HuH-7.5 (cell line): ENCODE data around the gene DCDC1.

Source experiments
- DNase-seq: peaks from one replicate; pipeline ENCODE4 v3.0.0; 2011; ENCODE audit warnings: low spot score

DCDC1 gene

GRCh38 chr11:31236143-31236542 lies 133.4 kb downstream of the DCDC1 start:
- DNase-seq: no peak

GRCh38 chr11:31233425-31233824 lies 136.1 kb downstream of the DCDC1 start:
- no peak for DNase-seq

- DNase-seq: no peak
Observed at GRCh38 chr11:31231601-31232000, 137.9 kb downstream of the DCDC1 start.

GRCh38 chr11:31218847-31219246 lies 150.7 kb downstream of the DCDC1 start:
- no peak for DNase-seq

GRCh38 chr11:31214372-31214771 lies 155.2 kb downstream of the DCDC1 start:
- DNase-seq: no peak

- no peak for DNase-seq
Observed at GRCh38 chr11:31199378-31199777, 170.2 kb downstream of the DCDC1 start.

- no peak for DNase-seq
Observed at GRCh38 chr11:31173926-31174680, 195.4 kb downstream of the DCDC1 start.

GRCh38 chr11:31160504-31161422 lies 208.8 kb downstream of the DCDC1 start:
- no peak for DNase-seq

- DNase-seq: no peak
Observed at GRCh38 chr11:31150841-31151240, 218.7 kb downstream of the DCDC1 start.

GRCh38 chr11:31150011-31150410 lies 219.5 kb downstream of the DCDC1 start:
- DNase-seq: no peak

GRCh38 chr11:31141789-31142188 lies 227.8 kb downstream of the DCDC1 start:
- no peak for DNase-seq

- no peak for DNase-seq
Observed at GRCh38 chr11:31139479-31139878, 230.1 kb downstream of the DCDC1 start.

GRCh38 chr11:31132531-31133421 lies 236.8 kb downstream of the DCDC1 start:
- DNase-seq: no peak

GRCh38 chr11:31131760-31132159 lies 237.8 kb downstream of the DCDC1 start:
- no peak for DNase-seq

GRCh38 chr11:31127290-31127689 lies 242.2 kb downstream of the DCDC1 start:
- DNase-seq: no peak

GRCh38 chr11:31120428-31120827 lies 249.1 kb downstream of the DCDC1 start:
- DNase-seq: no peak

- no peak for DNase-seq
Observed at GRCh38 chr11:31118566-31118965, 251.0 kb downstream of the DCDC1 start.

- no peak for DNase-seq
Observed at GRCh38 chr11:31117038-31117437, 252.5 kb downstream of the DCDC1 start.

- no peak for DNase-seq
Observed at GRCh38 chr11:31114442-31114841, 255.1 kb downstream of the DCDC1 start.

GRCh38 chr11:31110830-31111229 lies 258.7 kb downstream of the DCDC1 start:
- DNase-seq: no peak

GRCh38 chr11:31109446-31109845 lies 260.1 kb downstream of the DCDC1 start:
- no peak for DNase-seq

GRCh38 chr11:31107649-31108048 lies 261.9 kb downstream of the DCDC1 start:
- DNase-seq: no peak
